HG03025 (cell line): ENCODE results near the gene SBF2.
"Not testable (repeated sequence)": the region's sequence is repeated elsewhere in the genome, so short reads cannot be mapped to it uniquely, and the experiment has no call there.

Experiments used
- ATAC-seq: cut with Tn5 transposase; IDR thresholded peaks from one replicate; pipeline ENCODE4 v1.9.1; 2021; ENCODE audit warnings: mild to moderate bottlenecking, moderate library complexity; ENCODE audit not compliant: unreplicated experiment, low FRiP score

SBF2 gene

DNA sequence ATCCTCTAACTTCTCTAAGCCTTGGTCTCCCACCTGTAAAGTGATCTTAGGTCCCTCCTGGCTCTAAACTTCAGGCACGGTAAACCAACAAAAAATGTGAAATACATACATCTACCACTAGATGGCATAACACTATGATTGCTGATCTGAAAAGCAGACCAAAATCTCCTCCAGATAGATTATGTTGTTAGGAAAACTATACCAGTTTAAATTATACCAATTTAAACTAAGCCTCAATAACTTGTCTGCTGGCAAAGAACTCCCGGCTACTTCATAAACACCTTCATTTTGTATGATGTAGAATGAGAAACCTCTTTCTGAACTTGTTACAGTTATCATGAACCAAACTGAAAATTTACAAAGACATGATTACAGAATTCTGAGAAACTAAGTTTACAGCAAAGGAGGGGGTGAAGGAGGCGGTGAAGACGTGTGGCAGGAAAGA lies 85.9 kb downstream of the SBF2 start:
- no peak for ATAC-seq

DNA sequence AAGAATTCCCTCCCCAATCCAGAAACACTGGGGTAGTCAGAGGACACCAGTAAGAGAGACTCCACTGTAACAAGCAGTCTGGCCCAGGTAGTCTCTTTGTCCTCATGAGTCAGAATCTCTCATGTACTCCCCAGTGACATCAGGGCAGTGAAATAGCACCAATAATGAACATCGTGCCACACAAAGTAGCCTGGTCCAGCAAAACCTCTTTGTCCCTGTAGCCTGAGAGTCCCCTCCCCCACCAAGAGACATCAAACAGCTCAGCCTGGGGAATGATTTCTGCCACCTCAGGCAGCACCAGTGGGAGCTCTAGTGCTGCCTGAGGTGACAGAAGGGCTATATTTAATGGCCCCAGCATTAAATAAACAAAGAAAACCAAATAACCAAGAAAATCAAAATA lies 88.1 kb downstream of the SBF2 start:
- ATAC-seq, result no peak

DNA sequence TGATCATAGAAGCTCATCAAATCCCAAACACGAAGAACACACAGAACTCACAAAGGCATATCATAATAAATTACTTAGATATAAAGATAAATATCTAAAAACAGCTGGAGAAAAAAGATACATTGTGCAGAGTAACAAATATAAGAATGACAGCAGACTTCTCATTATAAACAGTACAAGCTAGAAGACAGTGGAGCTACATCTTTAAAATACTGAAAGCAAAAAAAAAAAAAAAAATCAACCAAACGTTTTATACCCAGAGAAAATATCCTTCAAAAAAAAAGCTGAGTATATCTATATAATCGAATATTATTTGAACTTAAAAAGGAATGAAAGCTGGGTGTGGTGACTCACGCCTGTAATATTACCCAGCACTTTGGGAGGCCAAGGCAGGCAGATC lies 90.0 kb downstream of the SBF2 start:
- no peak for ATAC-seq

DNA sequence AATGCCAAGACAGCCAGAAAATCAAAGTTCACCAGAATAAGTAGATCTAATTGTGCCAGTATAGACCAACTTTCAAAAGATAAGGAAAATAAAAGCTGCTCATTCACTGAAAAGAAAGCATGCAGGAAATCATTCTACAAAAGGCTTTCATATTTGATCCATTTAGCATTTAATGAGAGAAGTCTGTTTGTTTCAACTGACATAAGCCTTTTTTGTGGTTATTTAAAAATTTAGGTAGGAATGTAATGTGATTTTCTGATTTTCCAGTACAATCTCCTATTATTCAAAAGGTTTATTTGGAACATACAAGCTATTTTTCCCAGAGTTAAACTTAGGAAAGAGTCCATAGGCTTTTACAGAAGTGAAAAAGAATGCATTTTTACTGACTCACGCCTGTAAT lies 92.7 kb downstream of the SBF2 start:
- no peak for ATAC-seq

DNA sequence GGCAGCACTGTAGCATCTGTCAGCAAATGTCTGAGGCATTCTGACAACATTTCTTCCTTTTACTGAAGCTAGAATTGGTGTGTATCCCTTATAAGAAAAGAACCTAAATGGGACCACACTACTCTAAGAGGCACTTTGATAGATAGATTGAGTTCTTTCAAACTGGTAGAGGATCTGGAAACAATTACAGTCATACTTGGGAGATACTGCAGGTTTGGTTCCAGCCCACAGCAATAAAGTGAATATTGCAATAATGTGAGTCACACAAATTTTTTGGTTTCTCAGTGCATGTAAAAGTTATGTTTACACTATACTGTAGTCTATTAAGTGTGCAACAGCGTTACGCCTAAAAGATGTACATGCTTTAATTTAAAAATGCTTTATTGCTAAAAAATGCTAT lies 96.9 kb downstream of the SBF2 start:
- no peak for ATAC-seq

DNA sequence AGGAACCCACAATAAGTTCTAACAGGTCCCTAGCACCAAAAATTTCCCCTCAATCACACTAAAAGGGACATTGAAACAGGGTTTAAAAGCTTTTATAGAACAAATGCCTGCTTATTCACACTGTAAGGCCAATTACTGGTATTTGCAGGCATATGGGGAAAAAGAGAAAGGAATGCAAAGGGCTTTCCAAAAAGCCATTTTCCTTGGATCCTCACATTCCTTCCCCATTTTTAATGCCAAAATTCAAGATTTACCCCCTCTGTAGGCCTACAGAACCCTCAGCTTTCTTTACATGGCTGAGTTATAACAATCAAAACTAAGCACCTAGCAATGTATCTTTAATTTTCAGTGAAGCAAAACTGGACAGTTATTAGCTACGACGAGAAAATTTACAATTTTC lies 102.0 kb downstream of the SBF2 start:
- no peak for ATAC-seq

DNA sequence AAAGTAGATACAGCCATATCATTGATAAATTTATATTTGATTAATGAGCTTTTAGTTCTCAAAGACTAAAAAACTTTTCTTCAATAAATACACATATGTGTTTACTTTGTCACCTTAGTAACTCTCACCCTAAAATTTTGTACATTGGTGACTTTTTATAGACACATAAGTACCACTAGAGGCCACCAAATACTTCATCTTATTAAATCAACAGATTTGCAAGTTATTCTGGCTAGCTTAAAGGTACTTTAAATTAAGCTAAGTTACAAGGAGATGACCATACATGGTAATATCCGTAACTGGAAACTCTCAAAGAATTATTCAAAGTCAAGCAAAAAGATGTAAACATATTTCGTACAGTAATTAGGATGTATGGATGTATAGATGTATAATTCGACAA lies 112.2 kb downstream of the SBF2 start:
- no peak for ATAC-seq

DNA sequence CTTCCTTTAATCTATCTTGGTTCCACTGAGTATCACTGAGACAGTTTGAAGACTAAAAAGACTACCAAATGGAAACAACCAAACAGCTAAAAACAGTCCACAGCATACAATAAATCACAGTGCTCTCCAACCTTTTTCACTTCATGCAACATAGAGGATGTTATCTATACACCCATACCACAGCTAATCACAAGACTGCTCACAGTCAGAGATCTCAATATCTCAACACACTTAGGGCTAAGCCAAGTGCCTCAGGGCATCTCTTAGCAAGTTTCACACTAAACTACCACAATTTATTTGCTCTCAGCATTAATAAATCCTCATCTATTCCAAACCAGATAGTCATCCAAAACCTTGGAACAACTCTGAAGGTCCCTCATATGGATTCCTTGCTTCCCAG lies 129.4 kb downstream of the SBF2 start:
- ATAC-seq, result no peak

DNA sequence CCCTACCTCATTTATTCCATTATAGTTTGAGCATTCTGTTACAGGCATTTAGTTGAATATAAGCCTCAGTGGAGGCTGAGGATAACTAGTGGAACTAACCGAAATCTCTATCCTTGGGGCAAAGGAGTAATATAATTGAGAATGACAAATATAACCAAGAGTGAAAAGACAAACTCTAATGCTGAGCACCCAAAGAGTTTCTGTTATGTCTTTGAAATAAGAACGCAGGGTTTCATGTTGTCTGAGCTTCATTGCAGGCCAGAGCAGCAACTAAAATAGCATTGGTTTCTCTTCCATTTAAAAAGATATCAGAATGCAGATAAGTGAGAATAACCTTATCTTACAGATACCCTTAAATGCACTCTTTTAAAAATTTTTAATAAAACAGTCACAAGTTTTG lies 131.8 kb downstream of the SBF2 start:
- no peak for ATAC-seq

DNA sequence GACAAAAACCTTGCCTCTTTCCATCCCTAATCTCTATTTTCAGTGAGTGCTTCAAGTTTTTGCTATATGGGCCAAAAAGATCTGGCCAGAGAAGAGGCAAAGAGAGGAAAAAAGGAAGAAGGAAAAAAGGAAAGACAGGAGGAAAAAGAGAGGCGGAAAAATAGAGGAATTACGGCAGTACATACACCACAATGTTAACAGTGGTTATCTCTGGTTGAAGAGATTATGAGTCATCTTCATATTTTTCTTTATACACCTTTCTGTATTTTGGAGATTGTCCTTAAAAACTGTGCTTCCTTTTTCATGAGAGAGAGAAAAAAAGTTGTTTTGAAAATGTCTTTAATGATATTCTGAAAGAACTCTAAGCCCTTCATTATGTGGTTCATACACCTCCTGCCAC lies 133.7 kb downstream of the SBF2 start:
- ATAC-seq, result no peak

DNA sequence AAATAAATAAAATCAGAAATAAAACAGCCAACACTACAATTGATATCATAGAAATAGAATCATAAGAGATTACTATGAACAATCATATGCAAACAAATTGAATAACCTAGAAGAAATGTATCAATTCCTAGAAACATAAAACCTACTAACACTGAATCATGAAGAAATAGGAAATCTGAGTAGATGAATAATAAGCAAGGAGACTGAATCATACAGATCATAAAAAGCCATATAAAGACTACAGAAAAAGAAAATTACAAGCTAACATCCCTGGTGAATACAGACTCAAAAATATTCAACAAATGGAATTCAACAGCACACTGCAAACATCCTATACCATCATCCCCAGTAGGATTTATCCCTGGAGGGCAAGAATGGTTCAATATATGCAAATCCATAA lies 135.6 kb downstream of the SBF2 start:
- no peak for ATAC-seq

DNA sequence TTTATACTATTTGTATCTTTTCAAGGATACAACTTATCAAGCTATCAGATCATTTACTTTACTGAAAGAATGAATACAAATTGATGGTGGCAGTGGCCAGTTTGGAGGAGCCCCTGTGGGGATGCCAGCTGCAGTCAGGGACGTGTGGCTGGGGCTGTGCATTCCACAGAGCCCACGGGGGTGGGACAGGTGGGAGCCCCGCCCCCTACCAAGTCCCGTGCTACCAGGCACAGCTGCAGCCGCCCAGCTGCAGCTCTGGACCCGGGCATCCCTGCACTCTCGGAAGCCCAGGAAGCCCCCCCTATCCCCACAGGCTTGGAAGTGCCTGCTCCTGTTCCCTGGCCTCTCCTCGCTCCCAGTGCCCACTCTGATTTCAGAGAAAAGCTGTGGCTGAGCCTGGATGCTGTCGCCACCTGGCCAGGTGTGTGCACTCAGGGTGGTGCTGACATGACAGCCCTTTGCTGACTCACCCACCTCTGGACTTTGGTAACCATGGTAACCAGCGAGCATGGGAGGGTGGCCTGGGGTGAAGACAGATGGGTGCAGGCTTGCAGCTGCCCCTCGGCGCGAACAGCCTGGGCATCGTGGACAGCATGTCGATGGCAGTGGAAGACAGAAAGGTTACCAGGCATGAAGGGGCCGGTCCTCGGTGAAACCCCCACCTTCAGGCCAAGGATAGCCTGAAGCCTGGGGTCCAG lies 138.1 kb downstream of the SBF2 start:
- no peak for ATAC-seq

DNA sequence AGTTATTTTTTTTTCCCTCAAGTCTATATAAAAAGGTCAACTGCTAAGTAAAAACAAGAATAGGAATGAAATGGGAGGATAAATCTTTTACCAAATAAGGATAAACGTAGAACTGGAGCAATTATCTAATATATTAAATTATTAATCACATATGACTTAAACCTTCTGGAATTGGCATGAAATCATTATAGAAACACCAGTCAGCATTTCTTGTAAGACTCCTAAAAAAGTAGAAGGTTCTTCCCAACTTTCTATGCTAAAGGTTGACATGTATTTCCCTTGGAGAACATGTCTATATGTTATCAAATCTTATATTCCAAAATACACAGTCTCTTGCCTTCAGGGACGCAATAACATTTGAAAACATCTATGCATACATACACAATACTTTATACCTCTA lies 143.2 kb downstream of the SBF2 start:
- ATAC-seq, result no peak

DNA sequence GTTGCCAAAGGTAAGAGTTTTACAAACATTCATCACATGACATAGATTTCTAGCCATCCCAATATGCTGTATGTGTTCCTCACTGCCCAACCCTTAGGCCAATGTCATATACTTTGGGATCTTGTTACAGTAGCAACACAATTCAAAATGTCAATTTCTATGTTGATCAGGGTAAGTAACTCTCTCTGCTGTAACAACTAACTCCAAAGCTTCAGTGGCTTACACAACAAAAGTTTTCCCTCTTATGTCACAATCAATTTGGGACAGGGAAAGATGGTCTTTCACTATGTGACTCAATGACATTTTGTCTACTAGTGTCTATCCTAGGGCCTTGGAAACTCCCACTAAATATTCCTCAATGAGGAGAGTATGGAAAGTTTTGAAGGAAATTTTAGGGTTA lies 144.5 kb downstream of the SBF2 start:
- ATAC-seq, result no peak

DNA sequence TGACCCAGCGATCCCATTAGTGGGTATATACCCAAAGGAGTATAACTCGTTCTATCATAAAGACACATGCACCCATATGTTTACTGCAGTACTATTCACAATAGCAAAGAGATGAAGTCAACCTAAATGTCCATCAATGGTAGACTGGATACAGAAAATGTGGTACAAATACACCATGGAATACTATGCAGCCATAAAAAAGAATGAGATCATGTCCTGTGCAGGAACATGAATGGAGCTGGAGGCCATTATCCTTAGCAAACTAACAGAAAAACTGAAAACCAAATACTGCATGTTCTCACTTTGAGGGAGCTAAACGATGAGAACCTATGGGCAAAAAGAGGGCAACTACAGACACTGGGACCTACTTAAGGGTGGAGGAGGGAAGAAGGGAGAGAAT lies 146.8 kb downstream of the SBF2 start:
- no peak for ATAC-seq

DNA sequence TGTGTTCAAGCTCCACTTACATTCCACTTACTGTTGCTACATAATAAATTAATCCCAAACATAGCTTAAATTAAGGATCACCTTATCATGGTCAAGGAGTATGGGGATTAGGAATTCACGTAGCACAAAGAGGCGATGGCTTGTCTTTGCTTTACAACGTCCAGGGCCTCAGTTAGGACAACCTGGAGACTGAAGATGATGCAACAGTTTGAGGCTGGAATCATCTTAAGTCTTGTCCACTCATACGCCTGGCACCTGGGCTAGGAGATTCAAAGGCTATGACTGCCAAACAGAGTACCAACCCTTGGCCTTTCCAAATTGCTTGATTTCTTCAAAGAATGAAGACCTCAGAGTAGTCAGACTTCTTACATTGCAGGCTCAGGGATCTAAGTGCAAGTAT lies 149.1 kb downstream of the SBF2 start:
- no peak for ATAC-seq

DNA sequence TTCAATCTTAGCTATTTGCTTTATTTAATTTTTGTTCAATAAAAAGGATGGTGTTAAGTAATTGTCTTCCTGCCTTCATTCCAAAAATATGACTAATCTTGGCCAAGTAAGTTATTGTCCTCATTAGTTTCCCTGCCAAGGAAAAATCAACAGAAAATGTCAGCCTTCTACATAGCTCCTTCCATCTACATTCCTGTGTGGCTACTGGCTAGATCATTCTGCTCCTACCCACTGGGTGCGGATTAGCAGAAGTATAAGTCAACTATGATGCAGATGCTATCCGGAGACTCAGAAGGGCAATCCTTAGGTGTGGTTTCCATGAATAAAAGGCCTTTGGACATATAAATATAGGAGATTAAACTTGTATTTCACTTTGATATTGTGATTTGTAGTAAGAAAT lies 154.4 kb downstream of the SBF2 start:
- no peak for ATAC-seq

DNA sequence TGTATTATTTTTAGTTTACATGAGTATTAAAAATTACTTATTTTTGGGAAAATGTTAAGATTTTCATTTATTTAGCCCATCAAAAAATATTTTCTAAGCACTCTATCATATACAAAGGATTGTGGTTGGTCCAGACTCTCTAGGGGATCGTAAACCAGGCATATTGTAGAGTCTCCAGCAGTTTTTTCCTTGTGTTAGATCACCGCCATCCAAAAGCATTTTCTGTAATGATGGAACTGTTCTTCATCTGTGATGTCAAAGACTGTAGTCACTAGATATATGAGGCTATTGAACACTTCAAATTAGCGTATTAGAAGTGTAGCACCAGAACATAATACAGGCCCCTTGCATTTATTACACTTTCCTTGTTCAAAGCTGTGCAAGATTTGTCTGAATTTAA lies 154.9 kb downstream of the SBF2 start:
- ATAC-seq, result no peak

DNA sequence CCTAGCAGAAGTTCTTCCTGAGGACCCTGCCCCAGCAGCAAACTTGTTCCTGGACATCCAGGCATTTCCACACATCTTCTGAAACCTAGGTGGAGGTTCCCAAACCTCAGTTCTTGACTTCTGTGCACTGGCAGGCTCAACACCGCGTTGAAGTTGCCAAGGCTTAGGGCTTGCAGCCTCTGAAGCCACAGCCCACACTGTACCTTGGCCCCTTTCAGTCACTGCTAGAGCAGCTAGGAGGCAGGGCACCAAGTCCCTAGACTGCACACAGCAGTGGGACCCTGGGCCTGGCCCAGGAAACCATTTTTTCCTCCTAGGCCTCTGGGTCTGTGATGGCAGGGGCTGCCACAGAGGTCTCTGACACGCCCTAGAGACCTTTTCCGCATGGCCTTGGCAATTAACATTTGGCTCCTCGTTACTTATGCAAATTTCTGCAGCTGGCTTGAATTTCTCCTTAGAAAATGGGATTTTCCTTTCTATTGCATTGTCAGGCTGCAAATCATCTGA lies 159.0 kb downstream of the SBF2 start:
- ATAC-seq, result no peak

DNA sequence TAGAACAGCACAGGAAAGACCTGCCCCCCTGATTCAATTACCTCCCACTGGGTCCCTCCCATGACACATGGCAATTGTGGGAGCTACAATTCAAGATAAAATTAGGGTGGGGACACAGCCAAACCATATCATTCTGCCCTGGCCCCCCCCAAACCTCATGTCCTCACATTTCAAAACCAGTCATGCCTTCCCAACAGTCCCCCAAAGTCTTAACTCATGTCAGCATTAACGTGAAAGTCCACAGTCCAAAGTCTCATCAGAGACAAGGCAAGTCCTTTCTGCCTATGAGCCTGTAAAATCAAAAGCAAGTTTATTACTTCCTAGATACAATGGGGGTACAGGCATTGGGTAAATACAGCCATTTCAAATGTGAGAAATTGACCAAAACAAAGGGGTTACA lies 159.8 kb downstream of the SBF2 start:
- ATAC-seq, result not testable (repeated sequence)

DNA sequence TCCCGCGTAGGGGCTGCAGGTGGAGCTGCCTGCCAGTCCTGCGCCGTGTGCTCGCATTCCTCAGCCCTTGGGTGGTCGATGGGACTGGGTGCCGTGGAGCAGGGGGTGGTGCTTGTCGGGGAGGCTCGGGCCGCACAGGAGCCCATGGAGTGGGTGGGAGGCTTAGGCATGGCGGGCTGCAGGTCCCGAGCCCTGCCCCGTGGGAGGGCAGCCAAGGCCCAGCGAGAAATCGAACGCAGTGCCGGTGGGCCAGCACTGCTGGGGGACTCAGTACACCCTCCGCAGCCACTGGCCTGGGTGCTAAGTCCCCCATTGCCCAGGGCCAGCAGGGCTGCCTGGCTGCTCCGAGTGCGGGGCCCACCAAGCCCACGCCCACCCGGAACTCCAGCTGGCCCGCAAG lies 160.8 kb downstream of the SBF2 start:
- ATAC-seq, result not testable (repeated sequence)

DNA sequence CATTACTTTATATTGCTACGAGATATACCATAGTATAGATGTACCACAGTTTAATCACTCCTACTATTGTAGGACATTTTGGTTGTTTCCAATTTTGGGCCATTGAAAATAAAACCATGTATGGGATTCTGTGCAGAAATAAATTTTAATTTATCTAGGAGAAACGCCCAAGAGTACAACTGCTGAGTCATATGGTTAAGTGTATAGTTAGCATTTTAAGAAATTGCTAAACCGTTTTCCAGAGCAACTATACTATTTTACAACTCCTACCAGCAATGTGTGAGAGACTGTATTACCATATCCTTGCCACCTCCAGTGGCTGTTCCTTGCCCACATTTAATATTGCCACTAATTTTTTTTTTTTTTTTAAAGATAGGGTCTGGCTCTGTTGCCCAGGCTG lies 163.1 kb downstream of the SBF2 start:
- no peak for ATAC-seq

DNA sequence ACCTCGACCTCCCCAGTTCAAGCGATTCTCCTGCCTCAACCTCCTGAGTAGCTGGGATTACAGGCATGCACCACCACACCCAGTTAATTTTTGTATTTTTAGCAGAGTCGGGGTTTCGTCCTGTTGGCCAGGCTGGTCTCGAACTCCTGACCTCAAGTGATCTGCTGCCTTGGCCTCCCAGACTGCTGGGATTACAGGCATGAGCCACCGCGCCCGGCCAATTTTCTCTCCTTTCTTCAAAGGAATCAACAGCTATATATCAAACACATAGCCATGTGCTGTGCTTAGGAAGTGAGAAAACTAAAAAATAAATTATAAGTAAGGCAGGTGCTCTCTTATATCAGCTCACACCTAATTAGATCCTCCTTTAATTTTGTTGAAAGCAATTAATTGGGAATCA lies 164.8 kb downstream of the SBF2 start:
- ATAC-seq, result not testable (repeated sequence)
